GM18951 (cell line): ENCODE measurements around the gene SPTBN1.
"Not testable (repeated sequence)": the region's sequence is repeated elsewhere in the genome, so short reads cannot be mapped to it uniquely, and the experiment has no call there.

ENCODE experiments used
- POLR2A ChIP-seq: IDR thresholded peaks from 4 replicates; pipeline ENCODE4 v1.6.1; 2011; ENCODE audit warnings: mild to moderate bottlenecking; ENCODE audit not compliant: insufficient read length, insufficient read depth; ENCODE audit errors: extremely low read depth
- in situ Hi-C: fragments of 300-500 bp; cut with MboI; formaldehyde crosslinking; loops from one replicate; pipeline ENCODE4 v1.12.0; 2022; ENCODE audit warnings: low sequenced_read_pairs, mixed read lengths, inconsistent platforms; ENCODE audit not compliant: unreplicated experiment

Gene SPTBN1

GRCh38 chr2:54470266-54470938, 14.3 kb downstream of the SPTBN1 start:
- TF ChIP-seq POLR2A: no peak
- in situ Hi-C loops: no loop called here

GRCh38 chr2:54471221-54471711, 15.1 kb downstream of the SPTBN1 start:
- no peak for TF ChIP-seq POLR2A
- in situ Hi-C loops: no loop called here

GRCh38 chr2:54473851-54474250, 17.7 kb downstream of the SPTBN1 start:
- no peak for TF ChIP-seq POLR2A
- in situ Hi-C loops: no loop called here

GRCh38 chr2:54475285-54475684, 19.2 kb downstream of the SPTBN1 start:
- in situ Hi-C loops: no loop called here
- TF ChIP-seq POLR2A: no peak

- in situ Hi-C loops: no loop called here
Measured at GRCh38 chr2:54475919-54476318, 19.8 kb downstream of the SPTBN1 start.

GRCh38 chr2:54476852-54477251, 20.7 kb downstream of the SPTBN1 start:
- in situ Hi-C loops: no loop called here
- TF ChIP-seq POLR2A: no peak

More at GRCh38 chr2:54475919-54476318, 19.8 kb downstream of the SPTBN1 start:
- no peak for TF ChIP-seq POLR2A

GRCh38 chr2:54477896-54478295, 21.8 kb downstream of the SPTBN1 start:
- in situ Hi-C loops: no loop called here
- TF ChIP-seq POLR2A: no peak

- TF ChIP-seq POLR2A: no peak
- in situ Hi-C loops: no loop called here
Measured at GRCh38 chr2:54478899-54479298, 22.8 kb downstream of the SPTBN1 start.

- no peak for TF ChIP-seq POLR2A
Measured at GRCh38 chr2:54479424-54479823, 23.3 kb downstream of the SPTBN1 start.

GRCh38 chr2:54480025-54480424, 23.9 kb downstream of the SPTBN1 start:
- TF ChIP-seq POLR2A: no peak
- in situ Hi-C loops: no loop called here

More at GRCh38 chr2:54479424-54479823, 23.3 kb downstream of the SPTBN1 start:
- in situ Hi-C loops: no loop called here

- in situ Hi-C loops: no loop called here
- no peak for TF ChIP-seq POLR2A
Measured at GRCh38 chr2:54481686-54482085, 25.6 kb downstream of the SPTBN1 start.

GRCh38 chr2:54482715-54483114, 26.6 kb downstream of the SPTBN1 start:
- in situ Hi-C loops: no loop called here
- TF ChIP-seq POLR2A: no peak

- no peak for TF ChIP-seq POLR2A
- in situ Hi-C loops: no loop called here
Measured at GRCh38 chr2:54483426-54483825, 27.3 kb downstream of the SPTBN1 start.

- in situ Hi-C loops: not testable (repeated sequence)
Measured at GRCh38 chr2:54485756-54486155, 29.6 kb downstream of the SPTBN1 start.
